ENCODE results near the gene DNAJC27. TPM values are rescaled to one million over a fixed set of nuclear protein-coding genes. Genes with fewer than 3 reads are reported as not detected.

Gene DNAJC27
- total RNA-seq = 6.0 and 7.2 TPM in 2 replicates

GRCh38 chr2:24971536-24972314, at the start of gene DNAJC27:
Gene DNAJC27, minus strand, starts transcription at chr2:24971955. Its CDS starts 51 bp downstream, at chr2:24971904.

GRCh38 chr2:24920098-24920808, 51.5 kb downstream of the DNAJC27 start, which contains the start of gene ADCY3:
Gene ADCY3, minus strand, starts transcription at chr2:24920237. Its CDS starts 1,250 bp downstream, at chr2:24918987.

Other genes with a start within 250 kb of the DNAJC27 start
- gene PTRHD1, start 178.6 kb downstream of the DNAJC27 start, total RNA-seq = 17.2 and 19.9 TPM in 2 replicates
- gene CENPO, start 178.5 kb downstream of the DNAJC27 start, total RNA-seq = 12.0 and 30.5 TPM in 2 replicates
- 32.6 and 47.9 TPM in 2 replicates for gene ADCY3, start 51.7 kb downstream of the DNAJC27 start, total RNA-seq
- gene EFR3B, start 70.1 kb upstream of the DNAJC27 start, total RNA-seq = 0.55 and 0.87 TPM in 2 replicates
- 1.1 and 1.7 TPM in 2 replicates for gene POMC, start 196.6 kb upstream of the DNAJC27 start, total RNA-seq